GM19328 (cell line): ENCODE measurements around the gene ZNF442.
"Not testable (repeated sequence)": the region's sequence is repeated elsewhere in the genome, so short reads cannot be mapped to it uniquely, and the experiment has no call there.

Source experiments
- ATAC-seq: cut with Tn5 transposase; IDR thresholded peaks from one replicate; pipeline ENCODE4 v1.9.1; 2021; ENCODE audit warnings: mild to moderate bottlenecking, moderate library complexity; ENCODE audit not compliant: unreplicated experiment

The ZNF442 gene

DNA sequence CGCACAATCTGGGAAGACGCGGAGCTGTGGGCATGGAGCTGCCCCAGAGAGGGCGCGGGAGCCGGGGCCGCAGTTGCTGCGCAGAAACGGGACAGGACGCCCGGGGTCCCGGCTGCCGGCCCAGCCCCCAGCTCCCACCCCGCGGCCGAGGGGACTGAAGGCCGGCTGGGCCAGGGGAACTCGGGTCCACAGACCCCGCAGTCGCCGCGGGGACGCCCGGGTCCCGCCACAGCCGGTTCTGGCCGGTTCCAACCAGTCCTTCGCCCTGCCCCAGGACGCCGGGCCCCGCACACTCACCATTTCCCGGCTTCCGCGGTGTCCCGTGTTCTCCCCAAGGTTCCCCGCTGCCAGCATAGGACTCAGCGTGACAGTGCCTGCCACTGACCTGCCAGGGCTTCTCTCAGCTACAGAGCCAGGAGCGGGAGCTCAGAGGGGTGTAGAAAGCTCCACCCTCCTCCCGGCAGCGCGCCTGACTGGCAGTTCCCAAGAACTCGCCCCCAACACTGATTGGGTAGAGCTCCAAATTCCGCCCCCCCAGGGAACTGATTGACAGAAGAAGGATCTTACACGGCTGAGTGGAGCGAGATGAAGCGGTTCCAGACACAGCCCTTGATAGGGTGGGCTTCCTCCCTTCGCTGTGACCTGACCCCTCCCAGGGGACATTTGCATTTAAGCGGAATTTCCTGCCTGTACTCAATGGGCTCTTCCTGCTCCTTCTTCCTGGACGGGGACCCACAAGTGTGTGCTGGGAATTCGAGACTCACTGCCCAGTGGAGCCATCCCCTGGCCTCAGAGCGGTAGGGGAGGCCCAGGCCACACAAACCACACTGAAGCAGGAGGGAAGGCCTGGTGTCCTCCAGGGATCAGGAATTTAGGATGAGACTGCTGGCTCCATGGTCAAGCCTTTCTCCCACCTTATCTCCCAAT lies at the start of gene ZNF442:
Gene ZNF442, minus strand, starts transcription at position 448 of the 927 bp plus-strand sequence. CDS start 2,052 bp downstream, outside the sequence.
- peak; percentile 76 for ATAC-seq

GRCh38 chr19:12411893-12412292 lies 46.4 kb upstream of the ZNF442 start:
- no peak for ATAC-seq

DNA sequence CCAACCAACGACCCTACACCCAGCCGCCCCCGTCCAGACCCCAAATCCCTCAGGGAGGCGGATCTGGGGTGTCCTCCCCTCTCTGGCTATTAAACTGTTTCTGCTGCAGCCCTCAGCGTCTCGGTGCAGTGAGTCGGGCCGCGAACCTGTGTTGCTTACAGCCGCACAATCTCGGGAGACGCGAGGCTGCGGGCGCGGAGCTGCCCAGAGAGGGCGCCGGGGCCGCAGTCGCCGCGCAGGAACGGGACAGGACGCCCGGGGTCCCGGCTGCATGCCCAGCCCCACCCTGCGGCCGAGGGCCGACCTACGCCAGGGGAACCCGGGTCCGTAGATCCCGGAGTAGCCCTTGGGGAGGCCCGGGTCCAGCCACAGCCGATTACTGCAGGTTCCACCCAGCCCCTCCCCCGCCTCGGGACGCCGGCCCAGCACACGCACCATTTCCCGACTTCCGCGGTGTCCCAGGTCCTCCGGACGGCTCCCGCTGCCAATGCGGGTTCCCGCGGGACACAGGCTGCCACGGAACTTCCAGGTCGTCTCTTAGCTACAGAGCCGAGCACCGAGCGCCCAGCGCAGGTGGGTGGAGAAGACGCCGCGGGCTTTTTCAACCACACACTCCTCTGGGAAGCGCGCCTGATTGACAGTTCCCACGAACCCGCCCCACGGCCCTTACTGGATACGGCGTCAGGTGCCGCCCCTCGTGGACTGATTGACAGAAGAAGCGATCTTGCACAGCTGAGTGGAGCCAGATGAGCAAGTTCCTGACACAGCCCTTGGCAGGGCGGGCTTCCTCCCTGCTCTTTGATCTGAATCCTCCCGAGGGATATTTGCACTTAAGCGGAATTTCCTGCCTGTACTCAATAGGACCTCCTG lies 35.4 kb upstream of the ZNF442 start, which contains the start of gene ZNF799:
Gene ZNF799, minus strand, starts transcription at position 639 of the 870 bp plus-strand sequence. Its CDS starts 201 bp downstream, at position 438.
- ATAC-seq, result peak; percentile 89

GRCh38 chr19:12399901-12400632 lies 34.6 kb upstream of the ZNF442 start:
- ATAC-seq, result peak; percentile 25

DNA sequence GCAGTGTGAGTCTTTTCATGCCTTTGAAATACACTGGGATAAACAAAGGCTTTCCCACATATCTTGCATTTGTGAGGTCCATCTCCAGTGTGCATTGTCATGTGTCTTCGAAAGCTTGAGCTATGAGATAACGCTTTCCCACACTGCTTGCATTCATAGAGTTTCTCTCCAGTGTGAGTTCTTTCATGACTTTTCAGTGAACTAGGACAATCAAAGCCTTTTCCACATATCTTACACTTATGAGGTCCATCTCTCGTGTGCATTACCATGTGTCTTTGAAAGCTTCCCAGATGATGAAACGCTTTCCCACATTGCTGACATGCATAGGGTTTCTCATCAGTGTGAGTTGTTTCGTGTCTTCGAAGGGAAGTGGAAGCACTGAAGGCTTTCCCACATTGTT lies 25.7 kb upstream of the ZNF442 start:
- ATAC-seq, result not testable (repeated sequence)

DNA sequence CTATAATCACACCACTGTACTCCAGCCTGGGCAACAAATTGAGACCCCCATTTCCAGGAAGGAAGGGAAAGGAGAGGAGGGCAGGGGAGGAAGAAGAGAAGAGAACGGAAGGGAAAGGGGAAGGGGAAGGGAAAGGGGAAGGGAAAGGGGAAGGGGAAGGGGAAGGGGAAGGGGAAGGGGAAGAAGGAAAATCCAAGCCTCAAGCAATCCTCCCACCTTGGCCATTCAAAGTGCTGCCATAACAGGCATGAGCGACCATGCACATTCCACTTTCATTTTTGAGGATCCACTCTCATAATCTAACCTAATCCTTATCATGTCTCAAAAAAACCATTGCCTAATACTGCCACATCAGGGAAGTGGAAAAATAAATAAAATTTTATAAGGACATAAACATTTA lies 20.9 kb upstream of the ZNF442 start:
- ATAC-seq, result not testable (repeated sequence)

GRCh38 chr19:12380444-12380737 lies 14.9 kb upstream of the ZNF442 start:
- ATAC-seq, result no peak

GRCh38 chr19:12379732-12380443 lies 14.4 kb upstream of the ZNF442 start:
- ATAC-seq, result no peak

DNA sequence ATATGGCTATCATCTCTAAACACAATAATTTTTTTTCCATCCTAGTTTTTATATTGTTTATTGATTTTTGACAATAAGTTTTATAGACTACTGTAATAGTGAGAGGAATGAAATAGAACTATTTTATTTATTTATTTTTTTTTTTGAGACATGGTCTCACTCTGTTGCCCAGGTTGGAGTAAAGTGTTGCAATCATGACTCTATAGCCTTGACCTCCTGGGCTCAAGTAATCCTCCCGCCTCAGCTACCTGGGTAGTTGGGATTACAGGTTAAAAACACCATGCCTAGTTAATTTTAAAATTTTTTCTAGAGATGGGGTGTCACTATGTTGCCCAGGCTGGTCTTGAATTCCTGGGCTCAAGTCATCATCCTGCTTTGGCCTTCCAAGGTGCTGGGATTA lies 8.5 kb upstream of the ZNF442 start:
- ATAC-seq, result no peak

GRCh38 chr19:12364391-12365235 lies 870 bp downstream of the ZNF442 start:
- ATAC-seq, result no peak

GRCh38 chr19:12362236-12362635 lies 3.2 kb downstream of the ZNF442 start:
- not testable (repeated sequence) for ATAC-seq

- ATAC-seq, result no peak
Observed at GRCh38 chr19:12353375-12353774, 12.1 kb downstream of the ZNF442 start.

- no peak for ATAC-seq
Observed at GRCh38 chr19:12350890-12351197, 14.6 kb downstream of the ZNF442 start.

DNA sequence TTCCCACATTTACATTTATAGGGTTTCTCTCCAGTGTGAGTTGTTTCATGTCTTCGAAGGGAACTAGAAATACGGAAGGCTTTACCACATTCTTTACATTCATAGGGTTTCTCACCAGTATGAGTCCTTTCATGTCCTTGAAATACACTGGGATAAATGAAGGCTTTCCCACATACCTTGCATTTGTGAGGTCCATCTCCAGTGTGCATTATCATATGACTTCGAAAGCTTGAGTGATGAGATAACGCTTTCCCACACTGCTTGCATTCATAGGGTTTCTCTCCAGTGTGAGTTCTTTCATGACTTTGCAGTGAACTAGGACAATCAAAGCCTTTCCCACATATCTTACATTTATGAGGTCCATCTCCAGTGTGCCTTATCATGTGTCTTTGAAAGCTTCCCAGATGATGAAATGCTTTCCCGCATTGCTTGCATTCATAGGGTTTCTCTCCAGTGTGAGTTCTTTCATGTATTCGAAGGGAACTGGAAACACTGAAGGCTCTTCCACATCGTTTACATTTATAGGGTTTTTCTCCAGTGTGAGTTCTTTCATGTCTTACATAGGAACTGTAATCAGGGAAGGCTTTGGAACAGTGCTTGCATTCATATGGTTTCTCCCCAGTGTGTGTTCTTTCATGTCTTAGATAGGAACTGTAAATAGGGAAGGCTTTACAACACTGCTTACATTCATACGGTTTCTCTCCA lies 15.1 kb downstream of the ZNF442 start:
- ATAC-seq, result no peak

DNA sequence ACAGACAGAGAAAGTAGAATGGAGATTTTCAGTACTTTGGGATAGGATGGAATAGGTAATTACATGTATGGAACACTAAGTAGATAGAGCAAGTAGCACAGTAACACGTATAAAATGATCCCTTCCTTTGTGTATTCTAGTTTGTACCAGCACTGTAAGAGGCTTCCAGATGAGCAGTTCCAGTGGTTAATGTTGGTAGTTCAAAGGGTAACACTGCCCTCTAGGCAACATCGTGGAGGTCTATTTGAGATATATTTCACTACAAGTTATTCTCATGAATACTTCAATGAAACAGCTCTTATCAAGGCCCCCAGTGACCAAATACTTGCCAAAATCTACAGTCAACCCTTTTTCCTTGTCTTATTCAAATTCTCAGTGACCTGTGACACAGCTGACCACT lies 18.6 kb downstream of the ZNF442 start:
- ATAC-seq, result no peak

- no peak for ATAC-seq
Observed at GRCh38 chr19:12345197-12345596, 20.3 kb downstream of the ZNF442 start.

DNA sequence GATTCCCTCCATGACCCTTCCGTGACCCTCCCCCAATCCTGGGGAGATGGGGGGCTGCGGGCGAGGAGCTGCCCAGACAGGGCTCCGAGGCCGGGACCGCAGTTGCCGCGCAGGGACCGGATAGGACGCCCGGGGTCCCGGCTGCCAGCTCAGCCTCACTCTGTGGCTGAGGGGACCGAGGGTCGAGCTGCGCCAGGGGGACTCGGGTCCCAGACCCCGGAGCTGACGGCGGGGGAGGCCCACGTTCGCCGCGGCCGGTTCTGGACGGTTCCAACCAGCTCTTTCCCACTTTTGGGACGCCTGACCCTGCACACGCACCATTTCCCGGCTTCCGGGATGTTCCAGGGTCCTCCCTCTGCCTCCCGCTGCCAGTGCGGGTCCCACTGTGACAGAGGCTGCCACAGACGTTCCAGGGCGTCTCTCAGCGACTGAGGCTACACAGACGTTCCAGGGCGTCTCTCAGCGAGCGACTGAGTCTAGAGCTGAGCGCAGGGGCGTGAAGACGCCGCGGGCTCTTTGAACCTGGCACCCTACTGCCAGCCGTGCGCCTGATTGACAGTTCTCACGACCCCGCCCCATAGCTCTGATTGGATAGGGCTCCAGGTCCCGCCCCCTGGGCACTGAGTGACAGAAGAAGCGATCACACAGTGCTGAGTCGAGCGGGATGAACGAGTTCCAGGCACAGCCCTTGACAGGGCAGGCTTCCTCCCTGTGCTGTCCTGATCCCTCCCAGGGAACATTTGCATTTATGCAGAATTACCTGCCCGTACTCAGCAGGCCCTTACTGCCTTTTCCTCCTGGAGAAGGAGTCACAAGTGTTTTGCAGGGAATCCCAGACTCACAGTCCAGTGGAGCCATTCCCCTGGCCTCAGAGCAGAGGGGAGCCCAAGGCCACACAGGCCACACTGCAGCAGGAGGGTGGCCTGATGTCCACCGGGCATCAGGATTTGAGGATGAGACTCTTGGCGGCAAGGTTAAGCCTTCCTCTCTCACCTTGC lies 32.0 kb downstream of the ZNF442 start, which contains the start of gene ZNF563:
Gene ZNF563, minus strand, starts transcription at position 472 of the 998 bp plus-strand sequence. Its CDS starts 151 bp downstream, at position 321.
- peak; percentile 91 for ATAC-seq
